Small intestine (tissue), 7 donors: ENCODE data around the gene SFXN5. TPM values are rescaled to one million over a fixed set of nuclear protein-coding genes. Genes with fewer than 3 reads are reported as not detected.

Experiments
- DNase-seq, 2 donors: peaks; one replicate each; pipeline versions ENCODE4 v3.0.0 to v3.0.0-alpha.2; 2013
- FAIRE-seq: peaks from 2 replicates; lab custom pipeline; 2012; peaks lifted over from hg19 to GRCh38; lab: Jason Lieb, UNC
- H3K27ac ChIP-seq, 3 donors: one replicate each; pipeline ENCODE4 v1.5.1; 2013; ENCODE audit warnings: low read length in 2 of 3, mild to moderate bottlenecking in 2 of 3, control low read depth in 1 of 3, inconsistent platforms in 1 of 3, low read depth in 1 of 3, moderate library complexity in 1 of 3
- H3K27me3 ChIP-seq, 3 donors: one replicate each; pipeline ENCODE4 v1.6.1; 2013; ENCODE audit warnings: low read length in 3 of 3, inconsistent platforms in 1 of 3; ENCODE audit not compliant: control insufficient read depth in 3 of 3, insufficient read depth in 3 of 3
- H3K36me3 ChIP-seq, 3 donors: one replicate each; pipeline ENCODE4 v1.6.1; 2013; ENCODE audit warnings: low read length in 3 of 3, inconsistent platforms in 1 of 3, low read depth in 1 of 3, mild to moderate bottlenecking in 1 of 3, moderate library complexity in 1 of 3; ENCODE audit not compliant: control insufficient read depth in 3 of 3, insufficient read depth in 2 of 3
- H3K4me1 ChIP-seq, 3 donors: one replicate each; pipeline ENCODE4 v1.6.1; 2013; ENCODE audit warnings: low read length in 2 of 3, inconsistent platforms in 1 of 3, low read depth in 1 of 3, mild to moderate bottlenecking in 1 of 3, moderate library complexity in 1 of 3; ENCODE audit not compliant: control insufficient read depth in 3 of 3, insufficient read depth in 2 of 3
- H3K4me3 ChIP-seq, 3 donors: one replicate each; pipeline ENCODE4 v1.5.1; 2013; ENCODE audit warnings: low read length in 3 of 3, control low read depth in 1 of 3, inconsistent platforms in 1 of 3, low read depth in 1 of 3, mild to moderate bottlenecking in 1 of 3, moderate library complexity in 1 of 3
- H3K9me3 ChIP-seq, 2 donors: one replicate each; pipeline ENCODE4 v1.6.1; 2013; ENCODE audit warnings: low read depth in 1 of 2, low read length in 1 of 2; ENCODE audit not compliant: control insufficient read depth in 2 of 2, insufficient read depth in 1 of 2
- WGBS, 3 donors: extraction: QIAGEN DNeasy Blood & Tissue Kit; methylation state at CpG; one replicate each; pipeline ENCODE4 v1.1.7; 2013; 5-methylcytosine and 5-hydroxymethylcytosine counted together
- polyA plus RNA-seq, 4 donors: library from polyadenylated mRNA; stranded (reverse) in 3 of 4; unstranded in 1 of 4; fragments of 200-250 nt in 3 of 4; fragments of 120-200 nt in 1 of 4; gene quantifications; one replicate each; pipeline versions ENCODE4 v1.2.1 to v1.2.3, GENCODE V29; 2013
- donor health status: healthy with polysubstance abuse.
- donor health status: control.
- donor health status: control.
- donor health status: Bipolar disorder and iron deficiency.
- donor health status: healthy.

SFXN5 gene
- polyA plus RNA-seq, 4 donors = 5.4 to 28.5 (median 9.8) TPM

- H3K27ac ChIP-seq = no peak overlapping the region
- DNase-seq = no peak
- FAIRE-seq = no peak
- H3K9me3 ChIP-seq = no peaks in the 10 kb centered on the region
- H3K4me3 ChIP-seq = no peak overlapping the region
- 84 to 92% (median 90%) methylated on average over 7 of the region's 7 CpGs for whole genome bisulfite sequencing, 3 donors
- peaks cover 0 to 17% (median 0%) of the 10 kb centered on the region in 3 donors for H3K36me3 ChIP-seq
- H3K4me1 ChIP-seq = peaks cover 0 to 16% (median 6%) of the 10 kb centered on the region in 3 donors
- no peaks in the 10 kb centered on the region for H3K27me3 ChIP-seq
Observed at GRCh38 chr2:73034661-73035375, 36.7 kb downstream of the SFXN5 start.

GRCh38 chr2:73033766-73034381 is 37.6 kb downstream of the SFXN5 start:
- 54 to 88% (median 75%) methylated on average over 5 of the region's 5 CpGs for WGBS, 3 donors
- Histone ChIP-seq H3K27ac (no peak overlapping the region), H3K36me3 (peaks cover 0 to 19% (median 0%) of the 10 kb centered on the region in 3 donors), H3K4me3 (no peak overlapping the region), H3K4me1 (peaks cover 0 to 16% (median 6%) of the 10 kb centered on the region in 3 donors), H3K27me3 (no peaks in the 10 kb centered on the region), H3K9me3 (no peaks in the 10 kb centered on the region)
- DNase-seq (peak in 1 of 2 donors; percentile 6), FAIRE-seq (no peak)

GRCh38 chr2:73033142-73033765 is 38.3 kb downstream of the SFXN5 start:
- Histone ChIP-seq H3K27ac (peak overlapping the region in 1 of 3 donors; percentile 80), H3K9me3 (no peaks in the 10 kb centered on the region), H3K4me1 (peaks cover 0 to 16% (median 6%) of the 10 kb centered on the region in 3 donors), H3K4me3 (no peak overlapping the region), H3K36me3 (peaks cover 0 to 21% (median 0%) of the 10 kb centered on the region in 3 donors), H3K27me3 (no peaks in the 10 kb centered on the region)
- FAIRE-seq (no peak), DNase-seq (peak in 1 of 2 donors; percentile 39)
- 71 to 91% (median 73%) methylated on average over 1 of the region's 1 CpG for WGBS, 3 donors

GRCh38 chr2:73032702-73033097 is 38.8 kb downstream of the SFXN5 start:
- H3K4me1 ChIP-seq = peaks cover 0 to 16% (median 6%) of the 10 kb centered on the region in 3 donors
- H3K4me3 ChIP-seq = no peak overlapping the region
- no peaks in the 10 kb centered on the region for H3K27me3 ChIP-seq
- FAIRE-seq (no peak), DNase-seq (no peak)
- peaks cover 0 to 19% (median 3%) of the 10 kb centered on the region in 3 donors for H3K36me3 ChIP-seq
- WGBS, 3 donors = 31 to 75% (median 44%) methylated on average over 5 of the region's 5 CpGs
- no peaks in the 10 kb centered on the region for H3K9me3 ChIP-seq
- peak overlapping the region; percentile 67 to 80 (median 69) for H3K27ac ChIP-seq

GRCh38 chr2:73031725-73032701 is 39.5 kb downstream of the SFXN5 start:
- no peaks in the 10 kb centered on the region for H3K9me3 ChIP-seq
- H3K4me3 ChIP-seq = no peak overlapping the region
- H3K27ac ChIP-seq = peak overlapping the region; percentile 67 to 80 (median 69)
- peak; percentile 90 to 92 for DNase-seq
- peaks cover 0 to 16% (median 6%) of the 10 kb centered on the region in 3 donors for H3K4me1 ChIP-seq
- no peak for FAIRE-seq
- H3K36me3 ChIP-seq = peaks cover 0 to 20% (median 3%) of the 10 kb centered on the region in 3 donors
- H3K27me3 ChIP-seq = no peaks in the 10 kb centered on the region
- WGBS, 3 donors = 19 to 62% (median 45%) methylated on average over 10 of the region's 10 CpGs

- FAIRE-seq = no peak
- H3K27ac ChIP-seq = peak overlapping the region in 1 of 3 donors; percentile 80
Observed at GRCh38 chr2:73031095-73031678, 40.3 kb downstream of the SFXN5 start.

GRCh38 chr2:73028841-73029240 is 42.7 kb downstream of the SFXN5 start:
- FAIRE-seq = no peak
- H3K27me3 ChIP-seq = no peaks in the 10 kb centered on the region
- H3K9me3 ChIP-seq = no peaks in the 10 kb centered on the region
- WGBS, 3 donors = 83 to 91% (median 84%) methylated on average over 10 of the region's 10 CpGs
- no peak overlapping the region for H3K4me3 ChIP-seq
- H3K27ac ChIP-seq = no peak overlapping the region
- DNase-seq = no peak
- H3K36me3 ChIP-seq = peaks cover 0 to 14% (median 3%) of the 10 kb centered on the region in 3 donors
- peaks cover 0 to 16% (median 6%) of the 10 kb centered on the region in 3 donors for H3K4me1 ChIP-seq

More at GRCh38 chr2:73031095-73031678, 40.3 kb downstream of the SFXN5 start:
- H3K4me3 ChIP-seq = no peak overlapping the region
- H3K27me3 ChIP-seq = no peaks in the 10 kb centered on the region
- 65 to 81% (median 72%) methylated on average over 3 of the region's 3 CpGs for WGBS, 3 donors
- peaks cover 0 to 16% (median 6%) of the 10 kb centered on the region in 3 donors for H3K4me1 ChIP-seq
- peaks cover 0 to 14% (median 3%) of the 10 kb centered on the region in 3 donors for H3K36me3 ChIP-seq
- H3K9me3 ChIP-seq = no peaks in the 10 kb centered on the region
- no peak for DNase-seq
